OCI-LY3 (cell line): ENCODE results near the gene NEDD4L.

Source experiments
- H2AFZ ChIP-seq: fragments of 200-600, 300-600 bp; shearing (Covaris generic); 2 replicates; pipeline ENCODE4 v1.6.0; 2014; ENCODE audit warnings: antibody characterized with exemption, low read depth, low read length
- H3K27ac ChIP-seq: fragments of 200-600, 300-600 bp; sonication (generic); 2 replicates; pipeline ENCODE4 v1.5.1; 2014; ENCODE audit warnings: mild to moderate bottlenecking, low read length, moderate library complexity, mixed read lengths
- H3K27me3 ChIP-seq: fragments of 200-600, 300-600 bp; sonication (generic); 2 replicates; pipeline ENCODE4 v1.6.1; 2014; ENCODE audit warnings: low read depth, low read length, mixed read lengths
- H3K36me3 ChIP-seq: fragments of 200-600, 300-600 bp; sonication (generic); replicated peaks from 2 replicates; pipeline ENCODE3; 2014; ENCODE audit warnings: low read depth, low read length, mixed read lengths
- H3K4me1 ChIP-seq: fragments of 300-600, 200-600 bp; sonication (generic); 2 replicates; pipeline ENCODE4 v1.6.1; 2014; ENCODE audit warnings: low read length, mixed read lengths
- H3K4me2 ChIP-seq: fragments of 200-600, 300-600 bp; sonication (generic); 2 replicates; pipeline ENCODE4 v1.6.1; 2014; ENCODE audit warnings: low read length, mixed read lengths
- H3K4me3 ChIP-seq: fragments of 300-600, 200-600 bp; sonication (generic); 2 replicates; pipeline ENCODE4 v1.5.1; 2014; ENCODE audit warnings: antibody characterized with exemption, mild to moderate bottlenecking, low read length, moderate library complexity
- H3K79me2 ChIP-seq: fragments of 300-600, 200-600 bp; shearing (Covaris generic); 2 replicates; pipeline ENCODE4 v1.6.1; 2014; ENCODE audit warnings: mild to moderate bottlenecking, low read length, mixed read lengths
- H3K9ac ChIP-seq: fragments of 300-600, 200-600 bp; shearing (Covaris generic); 2 replicates; pipeline ENCODE4 v1.6.0; 2014; ENCODE audit warnings: mild to moderate bottlenecking, low read length, moderate library complexity
- H3K9me3 ChIP-seq: fragments of 200-600, 300-600 bp; shearing (Covaris generic); 2 replicates; pipeline ENCODE4 v1.6.1; 2014; ENCODE audit warnings: low read length, mixed read lengths; ENCODE audit not compliant: insufficient read depth
- H4K20me1 ChIP-seq: fragments of 200-600, 300-600 bp; sonication (generic); 2 replicates; pipeline ENCODE4 v1.6.1; 2016; ENCODE audit warnings: low read length, mixed read lengths; ENCODE audit not compliant: insufficient read depth
- CTCF ChIP-seq: fragments of 200-600, 300-600 bp; sonication (generic); IDR thresholded peaks from 2 replicates; pipeline ENCODE4 v1.5.1; 2014; ENCODE audit warnings: antibody characterized with exemption, low read length, low read depth
- EZH2phosphoT487 ChIP-seq: fragments of 200-600 bp; shearing (Covaris generic); IDR thresholded peaks from 2 replicates; pipeline ENCODE4 v1.6.1; 2018; ENCODE audit warnings: antibody characterized with exemption, mixed run types, low read depth

The NEDD4L gene

GRCh38 chr18:58417752-58418151, 373.7 kb downstream of the NEDD4L start:
- Histone ChIP-seq H3K9ac (no peak overlapping the region), H3K4me1 (no peaks in the 10 kb centered on the region), H2AFZ (no peak overlapping the region)

GRCh38 chr18:58418361-58418760, 374.3 kb downstream of the NEDD4L start:
- TF ChIP-seq EZH2phosphoT487 (no peak), CTCF (no peak)
- peaks cover 49% of the 10 kb centered on the region for H3K27me3 ChIP-seq

More at GRCh38 chr18:58417752-58418151, 373.7 kb downstream of the NEDD4L start:
- no peaks in the 10 kb centered on the region for H3K9me3 ChIP-seq
- no peak for TF ChIP-seq CTCF
- TF ChIP-seq EZH2phosphoT487: no peak
- H3K27me3 ChIP-seq: peaks cover 54% of the 10 kb centered on the region
- no peak overlapping the region for H3K27ac ChIP-seq
- no peaks in the 10 kb centered on the region for H3K79me2 ChIP-seq
- H3K36me3 ChIP-seq: no peaks in the 10 kb centered on the region
- H4K20me1 ChIP-seq: no peaks in the 10 kb centered on the region
- no peak overlapping the region for H3K4me3 ChIP-seq
- no peak overlapping the region for H3K4me2 ChIP-seq

GRCh38 chr18:58419587-58420199, 375.7 kb downstream of the NEDD4L start:
- Histone ChIP-seq H3K4me3 (no peak overlapping the region), H4K20me1 (no peaks in the 10 kb centered on the region), H3K4me1 (no peaks in the 10 kb centered on the region), H3K4me2 (no peak overlapping the region), H3K36me3 (no peaks in the 10 kb centered on the region), H3K9ac (no peak overlapping the region), H3K79me2 (no peaks in the 10 kb centered on the region), H3K27me3 (peaks cover 37% of the 10 kb centered on the region), H2AFZ (no peak overlapping the region), H3K9me3 (no peaks in the 10 kb centered on the region), H3K27ac (no peak overlapping the region)
- TF ChIP-seq CTCF: no peak
- no peak for TF ChIP-seq EZH2phosphoT487

More at GRCh38 chr18:58418361-58418760, 374.3 kb downstream of the NEDD4L start:
- H3K36me3 ChIP-seq: no peaks in the 10 kb centered on the region
- H3K27ac ChIP-seq: no peak overlapping the region
- H3K4me1 ChIP-seq: no peaks in the 10 kb centered on the region
- H3K4me3 ChIP-seq: no peak overlapping the region
- no peaks in the 10 kb centered on the region for H3K9me3 ChIP-seq
- no peaks in the 10 kb centered on the region for H3K79me2 ChIP-seq
- no peaks in the 10 kb centered on the region for H4K20me1 ChIP-seq
- H2AFZ ChIP-seq: no peak overlapping the region
- H3K9ac ChIP-seq: no peak overlapping the region
- H3K4me2 ChIP-seq: no peak overlapping the region

- H3K9me3 ChIP-seq: no peaks in the 10 kb centered on the region
- H3K27me3 ChIP-seq: peaks cover 8% of the 10 kb centered on the region
- H2AFZ ChIP-seq: no peak overlapping the region
- no peak overlapping the region for H3K4me3 ChIP-seq
- TF ChIP-seq EZH2phosphoT487 (no peak), CTCF (no peak)
- H3K79me2 ChIP-seq: no peaks in the 10 kb centered on the region
- H3K9ac ChIP-seq: no peak overlapping the region
- no peak overlapping the region for H3K27ac ChIP-seq
- H3K4me2 ChIP-seq: no peak overlapping the region
- H4K20me1 ChIP-seq: no peaks in the 10 kb centered on the region
- H3K4me1 ChIP-seq: 0 out of 2 replicates have a peak, but pooled peaks cover 3% of the 10 kb centered on the region
- H3K36me3 ChIP-seq: no peaks in the 10 kb centered on the region
These were observed 382.6 kb downstream of the NEDD4L start for GRCh38 chr18:58426611-58427010.
